Renal cortical epithelial cell (primary cell): Measurements from ENCODE around the gene SUB1. TPM values are rescaled to one million over a fixed set of nuclear protein-coding genes. Genes with fewer than 3 reads are reported as not detected.
A peak's percentile ranks its signal among the peaks of the same experiment; 100 is the strongest.
"Not testable (repeated sequence)": the region's sequence is repeated elsewhere in the genome, so short reads cannot be mapped to it uniquely, and the experiment has no call there.

Source experiments
- DNase-seq: peaks from one replicate; pipeline ENCODE4 v3.0.0-alpha.2; 2011; ENCODE audit warnings: low read depth
- total RNA-seq: library from RNA; depleted of rRNA; stranded (reverse); fragments of >200 nt; gene quantifications from 2 replicates; pipeline ENCODE4 v1.2.3, GENCODE V29; 2014

Gene SUB1
- total RNA-seq: 319 and 351 TPM in 2 replicates

- DNase-seq: peak; percentile 78
Measured at GRCh38 chr5:32585446-32586275, at the start of gene SUB1. SUB1 (plus strand) TSS chr5:32585557; CDS start chr5:32588513, 2,956 bp downstream.

- DNase-seq: no peak
Measured at GRCh38 chr5:32536246-32536645, 49.1 kb upstream of the SUB1 start.

GRCh38 chr5:32537437-32538029, 47.8 kb upstream of the SUB1 start:
- DNase-seq: peak; percentile 24

GRCh38 chr5:32538031-32538547, 47.3 kb upstream of the SUB1 start:
- DNase-seq: no peak

- DNase-seq: no peak
Measured at GRCh38 chr5:32539981-32540845, 45.1 kb upstream of the SUB1 start.

- no peak for DNase-seq
Measured at GRCh38 chr5:32541241-32541640, 44.1 kb upstream of the SUB1 start.

GRCh38 chr5:32542216-32543059, 42.9 kb upstream of the SUB1 start:
- no peak for DNase-seq

GRCh38 chr5:32543291-32543690, 42.1 kb upstream of the SUB1 start:
- DNase-seq: no peak

- DNase-seq: no peak
Measured at GRCh38 chr5:32545102-32545800, 40.1 kb upstream of the SUB1 start.

GRCh38 chr5:32551194-32551593, 34.2 kb upstream of the SUB1 start:
- no peak for DNase-seq

GRCh38 chr5:32551865-32552264, 33.5 kb upstream of the SUB1 start:
- no peak for DNase-seq

GRCh38 chr5:32552491-32552890, 32.9 kb upstream of the SUB1 start:
- DNase-seq: not testable (repeated sequence)

- no peak for DNase-seq
Measured at GRCh38 chr5:32552936-32553335, 32.4 kb upstream of the SUB1 start.

GRCh38 chr5:32554181-32554780, 31.1 kb upstream of the SUB1 start:
- DNase-seq: not testable (repeated sequence)

GRCh38 chr5:32556543-32556942, 28.8 kb upstream of the SUB1 start:
- not testable (repeated sequence) for DNase-seq

- no peak for DNase-seq
Measured at GRCh38 chr5:32559411-32559810, 25.9 kb upstream of the SUB1 start.

GRCh38 chr5:32559921-32560320, 25.4 kb upstream of the SUB1 start:
- DNase-seq: no peak

- no peak for DNase-seq
Measured at GRCh38 chr5:32562056-32562455, 23.3 kb upstream of the SUB1 start.

GRCh38 chr5:32562843-32563242, 22.5 kb upstream of the SUB1 start:
- DNase-seq: no peak

GRCh38 chr5:32563614-32564013, 21.7 kb upstream of the SUB1 start:
- no peak for DNase-seq
